Sigmoid colon (tissue), 7 donors: ENCODE measurements around the gene GLCCI1. TPM values are rescaled to one million over a fixed set of nuclear protein-coding genes. Genes with fewer than 3 reads are reported as not detected.

ENCODE experiments used
- DNase-seq: peaks from one replicate; pipeline ENCODE4 v3.0.0-alpha.2; 2019
- H3K27ac ChIP-seq, 4 donors: fragments of 200-600 bp; sonication (generic); one replicate each; pipeline ENCODE4 v1.5.1; 2016 to 2019; ENCODE audit warnings: mild to moderate bottlenecking in 1 of 4
- H3K27me3 ChIP-seq, 3 donors: fragments of 200-600 bp; sonication (generic); one replicate each; pipeline ENCODE4 v1.5.1; 2019; ENCODE audit warnings: mild to moderate bottlenecking in 1 of 3
- H3K36me3 ChIP-seq, 4 donors: fragments of 200-600 bp; sonication (generic); one replicate each; pipeline ENCODE4 v1.5.1; 2016 to 2019
- H3K4me1 ChIP-seq, 4 donors: fragments of 200-600 bp; sonication (generic); one replicate each; pipeline ENCODE4 v1.5.1; 2017 to 2019
- H3K4me3 ChIP-seq, 4 donors: fragments of 200-600 bp; sonication (generic); one replicate each; pipeline ENCODE4 v1.5.1; 2017 to 2019; ENCODE audit warnings: mild to moderate bottlenecking in 2 of 4, moderate library complexity in 1 of 4
- H3K9me3 ChIP-seq, 4 donors: fragments of 200-600 bp in 3 of 4; sonication (generic) in 3 of 4; one replicate each; pipeline versions ENCODE4 v1.5.1 to v1.6.1; 2013 to 2019
- CTCF ChIP-seq, 4 experiments: fragments of 450-650 bp in 3 of 4; fragments of 200-600 bp in 1 of 4; IDR thresholded peaks; one replicate each; pipeline ENCODE4 v1.5.1; 2016 to 2019; ENCODE audit warnings: antibody characterized with exemption in 4 of 4, mild to moderate bottlenecking in 3 of 4, moderate library complexity in 2 of 4
- EP300 ChIP-seq, 4 donors: sonication (generic); formaldehyde crosslinking; IDR thresholded peaks; one replicate each; pipeline ENCODE4 v1.6.1; 2017; ENCODE audit warnings: antibody characterized with exemption in 4 of 4
- POLR2A ChIP-seq, 2 donors: fragments of 450-650 bp; IDR thresholded peaks; one replicate each; pipeline ENCODE4 v1.6.1; 2016; ENCODE audit warnings: antibody characterized with exemption in 2 of 2, mild to moderate bottlenecking in 2 of 2, moderate library complexity in 2 of 2
- POLR2AphosphoS5 ChIP-seq, 4 donors: sonication (generic); formaldehyde crosslinking; IDR thresholded peaks; one replicate each; pipeline ENCODE4 v1.6.1; 2017; ENCODE audit warnings: antibody characterized with exemption in 4 of 4
- WGBS, 2 donors: extraction: QIAGEN DNeasy Blood & Tissue Kit; methylation state at CpG; one replicate each; pipeline ENCODE4 v1.1.7; 2013; 5-methylcytosine and 5-hydroxymethylcytosine counted together
- intact Hi-C: fragments of 100-400 bp; cut with DNase I; formaldehyde crosslinking; loops from one replicate; pipeline ENCODE4 v1.15.1; 2023
- polyA plus RNA-seq, 3 donors: library from polyadenylated mRNA; stranded (reverse); fragments of 200-250 nt; gene quantifications; one replicate each; pipeline ENCODE4 v1.2.3, GENCODE V29; 2013
- total RNA-seq, 4 donors: library from RNA; depleted of rRNA; stranded (reverse); fragments of >200 nt; gene quantifications; one replicate each; pipeline ENCODE4 v1.1.0, GENCODE V29; 2016
- donor health status: healthy with polysubstance abuse.
- donor health status: Bipolar disorder and iron deficiency.
- donor health status: healthy.

GLCCI1 gene
- total and polyA plus RNA-seq, 7 donors: 1.4 to 17.7 (median 6.1) TPM

DNA sequence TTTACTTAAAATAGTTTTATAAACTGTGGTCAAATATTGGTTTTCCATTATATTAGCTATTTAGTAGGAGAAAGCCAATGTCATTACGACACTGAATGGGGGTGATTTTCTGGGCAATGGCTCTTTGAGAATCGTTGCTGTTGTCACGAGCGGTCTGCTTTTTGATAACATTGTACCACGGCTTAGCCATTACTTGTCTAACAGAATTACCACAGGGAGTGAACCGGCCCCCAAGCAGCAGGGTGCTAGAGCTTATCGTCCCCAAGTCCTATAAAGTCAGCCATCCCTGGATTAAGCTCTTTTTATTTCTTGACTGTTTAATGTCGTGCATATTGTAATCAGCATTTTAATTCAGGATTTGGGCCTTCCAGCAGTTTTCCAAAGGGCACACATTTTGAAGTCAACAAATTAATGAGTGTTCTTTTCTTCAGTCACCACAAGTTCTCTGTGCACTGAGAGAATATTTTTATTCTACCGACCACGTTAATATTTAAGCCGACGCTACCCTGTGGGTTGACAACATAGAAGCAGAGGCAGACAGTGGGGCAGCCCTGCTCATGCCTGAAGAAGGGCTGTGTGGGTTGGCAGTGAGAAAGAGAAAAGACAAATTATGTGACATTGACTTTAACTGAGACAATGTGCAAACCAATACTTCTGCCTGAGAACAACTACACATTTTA is 167.6 kb downstream of the GLCCI1 start:
- no peaks in the 10 kb centered on the region for H3K27me3 ChIP-seq
- intact Hi-C loops: no loop called here
- no peak for DNase-seq
- TF ChIP-seq CTCF (IDR thresholded peaks at IDR 0.05) (no peak), POLR2A (IDR thresholded peaks at IDR 0.05) (no peak), EP300 (IDR thresholded peaks at IDR 0.05) (no peak), POLR2AphosphoS5 (IDR thresholded peaks at IDR 0.05) (no peak)
- 95 to 97% methylated on average over 12 of the region's 12 CpGs for WGBS, 2 donors
- H3K27ac ChIP-seq: no peak overlapping the region
- no peaks in the 10 kb centered on the region for H3K9me3 ChIP-seq
- H3K36me3 ChIP-seq: no peaks in the 10 kb centered on the region
- H3K4me3 ChIP-seq: no peak overlapping the region
- H3K4me1 ChIP-seq: no peaks in the 10 kb centered on the region
